Measurements from ENCODE around the gene SDK1.

SDK1 gene

DNA sequence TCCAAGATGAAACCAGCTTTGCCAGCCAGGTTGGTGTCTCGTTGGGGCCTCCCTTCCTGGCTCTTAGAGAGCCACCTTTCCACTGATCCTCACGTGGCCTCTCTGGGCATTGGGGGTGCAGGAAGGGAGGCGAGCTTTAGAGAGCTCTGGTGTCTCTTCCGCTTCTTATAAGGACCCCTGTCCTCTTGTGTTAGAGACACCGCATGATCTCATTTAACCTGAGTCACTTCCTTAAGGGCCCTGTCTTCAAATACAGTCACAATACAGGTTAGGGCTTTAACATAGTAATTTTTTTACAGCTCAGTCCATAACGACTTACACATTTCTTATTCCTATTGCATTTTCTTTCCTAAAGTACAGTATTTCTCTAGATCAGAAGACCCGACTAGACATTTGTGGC is 535.8 kb downstream of the SDK1 start:
- DNase-seq = no peak

- DNase-seq = no peak
These were observed 543.6 kb downstream of the SDK1 start for GRCh38 chr7:3844540-3845151.

GRCh38 chr7:3846738-3847137 is 545.7 kb downstream of the SDK1 start:
- DNase-seq = no peak

- no peak for DNase-seq
These were observed 546.3 kb downstream of the SDK1 start for GRCh38 chr7:3847336-3847735.

DNA sequence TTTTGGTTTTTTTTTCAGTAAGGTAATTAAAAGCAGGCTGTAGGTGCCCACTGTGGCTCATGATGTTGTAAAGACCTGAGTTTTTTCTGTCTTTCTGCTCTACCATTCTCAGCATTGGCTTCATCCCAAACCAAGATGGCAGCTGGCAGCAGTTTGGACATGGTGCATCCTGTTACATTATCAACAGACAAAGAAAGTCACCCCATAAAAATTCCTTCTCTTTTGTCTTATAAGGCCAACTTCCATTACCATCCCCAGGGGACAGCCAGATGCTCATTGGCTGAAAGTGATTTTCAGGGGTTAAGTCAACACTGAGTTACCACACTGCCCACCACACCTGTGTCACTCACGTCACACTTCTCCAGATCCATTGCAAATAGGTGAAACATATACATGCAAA is 558.4 kb downstream of the SDK1 start:
- DNase-seq = no peak

DNA sequence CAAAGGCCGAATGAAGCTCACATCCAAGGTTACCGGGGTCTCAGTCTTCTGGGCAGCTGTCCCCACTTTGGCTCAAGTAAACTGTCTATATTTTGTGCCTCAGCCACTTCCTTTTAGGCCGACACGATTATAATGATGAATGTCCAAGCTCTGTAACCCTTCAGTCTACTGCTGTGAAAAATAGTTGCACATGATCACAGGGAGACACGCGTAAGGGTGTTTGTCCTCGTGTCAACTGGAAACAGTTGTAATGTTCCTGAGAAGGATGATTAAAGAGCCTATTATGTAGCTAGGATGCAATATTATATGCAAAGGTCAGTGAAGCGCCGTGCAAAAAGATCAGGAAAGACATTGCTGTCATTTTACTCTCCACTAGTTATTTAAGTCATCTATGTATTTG is 559.9 kb downstream of the SDK1 start:
- DNase-seq = no peak

DNA sequence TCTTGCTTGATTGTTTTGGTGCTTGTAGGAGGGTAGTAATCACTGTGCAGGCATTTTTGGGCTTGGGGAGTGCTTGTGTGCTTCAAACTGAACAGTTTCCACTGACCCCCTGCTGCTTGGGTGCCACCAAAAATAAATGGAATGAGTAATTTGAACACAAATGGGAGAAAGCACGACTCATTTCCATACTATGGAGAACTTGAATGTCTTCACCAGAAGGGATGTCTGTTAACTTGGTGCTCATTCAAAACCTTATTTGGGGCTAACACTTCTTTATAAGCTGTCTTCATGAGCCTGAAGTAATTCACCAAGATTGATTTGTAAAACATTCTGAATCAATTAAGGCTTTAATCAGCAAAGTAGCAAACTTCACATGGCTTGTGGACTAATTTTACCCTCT is 560.3 kb downstream of the SDK1 start:
- DNase-seq = no peak

- DNase-seq = no peak
These were observed 560.9 kb downstream of the SDK1 start for GRCh38 chr7:3861941-3862340.

DNA sequence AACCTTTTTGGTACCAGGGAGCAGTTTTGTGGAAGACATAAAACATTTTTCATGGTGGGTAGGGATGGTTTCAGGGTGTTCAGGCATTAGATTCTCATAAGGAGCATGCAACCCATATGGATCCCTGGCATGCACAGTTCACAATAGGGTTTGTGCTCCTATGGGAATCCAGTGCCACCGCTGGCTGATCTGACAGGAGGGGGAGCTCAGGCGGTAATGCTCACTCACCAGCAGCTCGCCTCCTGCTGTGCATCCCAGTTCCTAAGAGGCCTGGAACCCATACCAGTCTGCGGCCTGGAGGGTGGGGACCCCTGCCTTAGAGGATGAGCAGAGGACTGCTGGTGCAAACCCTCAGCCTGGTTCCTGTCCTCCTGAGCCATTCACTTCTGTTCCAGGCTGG is 561.7 kb downstream of the SDK1 start:
- no peak for DNase-seq

DNA sequence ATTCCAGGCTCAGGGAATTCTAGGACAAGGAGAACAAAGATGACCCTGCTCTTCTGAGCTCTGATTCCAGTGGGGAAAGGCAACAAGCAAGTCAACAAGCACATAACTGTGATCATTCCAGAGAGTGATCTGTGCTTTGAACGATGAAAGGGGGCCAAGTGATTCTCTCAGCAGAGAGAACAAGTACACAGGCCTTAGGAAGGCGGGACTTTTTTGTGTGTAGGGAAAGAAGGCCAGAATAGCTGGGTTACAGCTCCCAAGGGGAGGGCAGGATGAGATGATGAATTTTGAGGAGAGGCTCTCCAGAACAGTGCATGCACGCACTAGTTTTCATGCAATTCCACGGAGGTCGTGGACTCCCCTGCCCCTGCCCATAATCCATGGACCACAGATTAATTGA is 565.2 kb downstream of the SDK1 start:
- DNase-seq = no peak

- DNase-seq = no peak
These were observed 566.8 kb downstream of the SDK1 start for GRCh38 chr7:3867863-3868262.

DNA sequence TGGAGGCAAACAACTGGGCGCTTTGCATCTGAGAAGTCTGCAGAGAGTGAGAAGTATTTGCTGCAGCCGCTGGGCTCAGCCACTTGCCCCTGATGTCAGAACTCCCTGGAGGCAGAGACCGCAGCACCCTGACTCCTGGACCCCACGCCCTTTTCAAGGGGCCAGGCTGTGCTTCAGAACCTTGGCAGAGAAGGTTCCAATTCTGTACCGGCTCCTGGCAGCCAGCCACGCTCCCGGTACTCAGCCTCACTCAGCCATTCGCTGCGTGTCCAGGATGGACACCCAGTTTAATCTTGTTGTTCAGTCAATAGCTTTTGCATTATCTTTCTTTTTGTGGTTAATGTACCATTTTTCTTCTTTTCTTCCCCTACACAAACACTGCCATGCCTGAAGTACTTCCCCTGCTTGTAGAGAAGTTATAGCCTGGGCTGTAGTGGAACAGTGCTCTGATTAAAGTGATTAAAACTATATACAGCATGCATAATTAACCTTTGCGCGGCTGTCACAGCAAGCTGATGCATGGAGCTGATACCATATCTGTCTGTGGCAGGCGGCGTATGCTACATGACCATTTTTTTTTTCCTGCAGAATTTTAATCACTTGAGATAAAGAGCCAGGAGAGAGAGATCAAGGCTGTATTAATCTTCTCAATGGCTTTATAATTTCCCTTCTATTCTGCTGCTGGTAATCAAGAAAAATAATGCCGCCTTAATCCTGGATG is 578.5 kb downstream of the SDK1 start:
- no peak for DNase-seq

DNA sequence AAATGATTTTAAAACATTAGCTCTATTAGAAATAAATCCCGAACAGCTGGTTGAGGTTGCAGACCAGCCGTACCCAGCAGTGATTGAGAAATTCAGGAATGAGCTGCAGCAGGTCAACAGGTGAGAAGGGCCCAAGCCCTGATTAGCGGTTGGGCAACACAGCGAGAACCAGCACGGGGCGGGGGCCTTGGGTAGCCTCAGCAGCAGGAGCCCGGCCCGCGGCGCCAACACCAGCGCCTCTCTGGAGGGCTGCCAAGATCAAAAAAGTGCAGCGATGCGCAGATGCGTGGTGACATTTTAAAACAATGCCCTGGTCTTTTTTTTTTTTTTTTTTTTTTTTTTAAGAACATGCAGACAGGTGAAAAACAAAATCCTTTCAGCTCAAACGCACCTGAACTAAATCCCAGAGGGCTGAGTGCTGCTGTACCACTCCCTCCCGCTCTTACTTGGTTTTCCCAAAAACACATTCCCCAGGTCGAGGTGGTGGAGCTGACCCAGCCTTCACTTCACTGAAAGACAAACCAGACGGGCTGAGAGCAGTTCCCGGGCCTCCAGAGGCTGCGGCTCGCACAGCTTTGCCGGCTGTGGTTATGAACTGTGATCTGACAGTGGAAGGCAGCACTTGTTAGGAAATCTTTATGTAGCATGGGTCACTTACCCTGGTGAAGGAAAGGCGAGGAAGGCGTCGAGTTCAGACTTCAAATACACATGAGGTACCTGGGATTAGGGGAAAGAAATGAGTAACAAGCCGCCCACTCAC is 579.4 kb downstream of the SDK1 start:
- DNase-seq = no peak

DNA sequence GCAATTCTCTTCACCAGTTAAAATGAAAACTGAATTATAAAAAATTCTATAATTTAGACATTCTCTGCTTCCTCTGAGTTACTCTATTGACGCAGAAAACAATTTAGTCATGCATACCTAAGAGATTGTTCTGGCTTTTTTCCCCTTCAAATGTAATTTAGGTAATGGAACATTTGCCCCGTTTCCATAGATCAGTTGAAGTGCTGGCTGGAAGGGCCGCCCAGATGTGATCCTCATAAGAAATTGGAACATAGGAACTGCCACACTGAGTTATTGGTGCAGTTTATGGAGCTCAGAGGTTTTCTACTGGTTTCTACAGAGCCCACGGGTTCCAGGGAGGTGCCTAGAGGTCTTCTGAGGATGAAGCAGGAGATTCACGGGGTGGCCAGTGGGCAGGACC is 581.7 kb downstream of the SDK1 start:
- DNase-seq = no peak

GRCh38 chr7:3884543-3884942 is 583.5 kb downstream of the SDK1 start:
- DNase-seq = no peak

GRCh38 chr7:3887096-3887690 is 586.1 kb downstream of the SDK1 start:
- DNase-seq = no peak

- no peak for DNase-seq
These were observed 587.0 kb downstream of the SDK1 start for GRCh38 chr7:3888096-3888495.

- DNase-seq = no peak
These were observed 591.1 kb downstream of the SDK1 start for GRCh38 chr7:3892157-3892556.

DNA sequence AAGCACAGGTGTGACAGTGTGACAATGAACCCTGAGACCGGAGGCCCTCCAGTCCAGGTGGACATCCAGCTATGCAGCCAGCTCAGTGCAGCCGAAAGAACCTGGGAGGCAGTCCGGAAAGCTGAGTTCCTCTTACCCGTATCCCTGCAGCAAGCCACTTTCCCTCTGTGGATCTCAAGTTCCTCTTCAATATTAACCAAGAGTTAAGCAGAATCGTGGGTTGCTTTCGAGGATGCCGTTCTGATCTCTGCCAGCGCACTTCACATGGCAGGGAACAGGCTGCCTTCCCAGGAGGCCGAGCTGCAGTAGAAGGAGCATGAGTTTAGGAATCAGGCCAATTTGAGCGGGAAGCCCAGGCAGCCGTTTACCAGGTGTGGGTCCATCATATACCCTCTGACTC is 591.6 kb downstream of the SDK1 start:
- no peak for DNase-seq

GRCh38 chr7:3893151-3893788 is 592.2 kb downstream of the SDK1 start:
- DNase-seq = no peak

DNA sequence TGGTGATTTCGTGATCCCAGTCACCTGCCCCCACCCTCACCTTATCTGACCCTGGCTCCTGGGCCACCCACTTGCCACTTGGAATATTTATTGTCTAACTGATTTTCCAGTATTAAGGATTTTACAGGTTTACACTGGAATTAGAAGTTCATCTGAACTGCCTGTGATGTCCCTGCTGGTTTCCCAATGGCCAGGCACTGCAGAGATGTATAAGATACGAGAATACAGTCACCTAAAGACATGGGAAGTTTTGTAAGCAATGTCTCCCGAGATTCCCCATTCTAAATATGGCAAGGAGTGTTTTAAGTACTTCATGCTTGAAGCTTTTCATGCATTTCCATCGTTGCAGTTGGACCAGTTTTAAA is 592.7 kb downstream of the SDK1 start:
- DNase-seq = no peak

DNA sequence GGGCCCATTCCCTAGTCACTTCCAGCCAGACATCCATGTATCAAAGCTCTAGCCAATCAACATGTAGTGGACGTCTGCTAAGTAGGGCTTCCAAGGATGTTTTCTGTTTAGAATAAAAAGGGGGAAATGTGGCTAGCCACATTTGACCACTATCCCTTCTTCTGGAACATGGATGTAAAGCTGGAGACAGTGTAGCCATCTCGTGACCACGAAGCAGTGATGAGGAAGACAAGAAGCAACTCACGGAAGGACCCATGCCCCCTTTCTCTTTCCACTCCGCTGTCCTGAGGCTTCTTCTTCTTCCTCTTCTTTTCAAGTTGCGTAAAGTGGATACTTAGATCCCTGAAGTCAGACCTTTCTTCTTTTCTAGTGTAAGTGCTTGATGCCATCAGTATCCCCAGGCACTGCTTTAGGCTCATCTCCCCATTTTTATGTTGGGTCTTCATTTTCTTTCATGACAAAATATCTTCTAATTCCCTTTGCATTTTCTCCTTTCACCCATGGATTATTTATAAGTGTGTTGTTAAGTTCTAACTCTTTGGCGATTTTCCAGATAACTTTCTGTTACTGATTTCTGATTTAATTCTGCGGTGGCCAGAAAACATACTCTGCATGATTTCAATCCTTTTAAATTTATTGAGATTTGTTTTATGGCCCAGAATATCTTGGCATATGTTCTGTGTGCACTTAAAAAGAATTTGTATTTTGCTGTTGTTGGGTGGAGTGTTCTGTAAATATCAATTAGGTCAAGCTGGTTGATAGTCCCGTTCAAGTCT is 594.5 kb downstream of the SDK1 start:
- DNase-seq = no peak
